GM19193 (cell line): ENCODE data around the gene TRA2A.

Source experiments
- POLR2A ChIP-seq: IDR thresholded peaks from 4 replicates; pipeline ENCODE4 v1.6.1; 2011; ENCODE audit not compliant: insufficient read depth, insufficient read length; ENCODE audit errors: extremely low read depth

The TRA2A gene

GRCh38 chr7:23467806-23468525, 63.8 kb downstream of the TRA2A start:
- TF ChIP-seq POLR2A, result peak; percentile 15

DNA sequence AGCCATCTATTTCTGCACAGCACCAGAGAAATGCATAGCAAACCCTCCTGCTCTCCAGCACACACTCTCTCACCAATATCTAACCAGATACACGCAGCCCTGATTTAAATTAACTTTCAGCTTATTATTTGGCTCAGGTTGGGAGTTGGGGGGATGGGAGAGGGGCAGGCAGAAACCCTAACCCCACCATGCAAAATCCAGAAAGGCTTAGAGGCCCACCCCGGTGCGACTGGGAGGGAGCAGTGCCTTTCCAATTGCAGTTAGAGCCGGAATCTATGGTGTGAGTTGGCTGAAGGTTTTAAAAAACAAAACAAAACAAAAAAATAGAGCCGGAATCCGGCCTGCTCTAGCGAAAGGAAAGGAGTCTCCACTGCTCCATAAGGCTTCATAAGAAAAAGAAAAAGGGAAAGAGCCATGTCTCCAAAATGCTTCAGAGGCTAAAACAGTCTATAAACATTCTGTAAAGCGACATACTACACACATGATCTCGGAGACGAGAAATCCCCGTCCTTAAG, 64.4 kb downstream of the TRA2A start:
- no peak for TF ChIP-seq POLR2A

DNA sequence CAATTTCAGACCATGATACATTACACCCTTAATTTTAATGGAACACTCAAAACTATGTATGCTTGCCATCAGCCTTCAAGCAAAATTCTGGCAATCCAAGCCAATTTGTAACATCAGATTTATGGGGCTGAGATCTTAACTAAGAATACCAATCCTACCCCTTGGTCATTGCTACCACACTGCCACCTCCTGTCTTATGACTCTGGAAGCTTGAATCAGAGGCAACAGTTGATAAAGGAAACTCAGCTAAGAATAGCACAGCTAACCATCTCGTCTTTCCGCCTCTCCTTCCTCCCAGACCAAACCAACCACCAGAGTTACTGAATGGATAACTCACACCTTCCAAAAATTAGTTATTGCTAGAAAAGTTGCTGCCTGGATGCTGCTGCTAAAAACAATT, 68.9 kb downstream of the TRA2A start:
- TF ChIP-seq POLR2A, result no peak

GRCh38 chr7:23458044-23458443, 73.7 kb downstream of the TRA2A start:
- TF ChIP-seq POLR2A, result no peak

GRCh38 chr7:23456093-23456492, 75.7 kb downstream of the TRA2A start:
- no peak for TF ChIP-seq POLR2A

- no peak for TF ChIP-seq POLR2A
Measured at GRCh38 chr7:23454881-23455526, 76.8 kb downstream of the TRA2A start.
